Peyer's patch (tissue), 4 donors: ENCODE measurements around the gene STAG1. TPM values are rescaled to one million over a fixed set of nuclear protein-coding genes. Genes with fewer than 3 reads are reported as not detected.
"Not testable (repeated sequence)": the region's sequence is repeated elsewhere in the genome, so short reads cannot be mapped to it uniquely, and the experiment has no call there.

Source experiments
- DNase-seq, 3 donors: peaks; one replicate each; pipeline ENCODE4 v3.0.0-alpha.2; 2017 to 2019
- H3K27ac ChIP-seq, 4 donors: fragments of 200-600 bp; sonication (generic); one replicate each; pipeline ENCODE4 v1.5.1; 2016 to 2019
- H3K27me3 ChIP-seq, 2 donors: fragments of 200-600 bp; sonication (generic); one replicate each; pipeline ENCODE4 v1.5.1; 2019
- H3K36me3 ChIP-seq, 3 donors: fragments of 200-600 bp; sonication (generic); one replicate each; pipeline ENCODE4 v1.5.1; 2016 to 2019
- H3K4me1 ChIP-seq, 4 donors: fragments of 200-600 bp; sonication (generic); one replicate each; pipeline ENCODE4 v1.5.1; 2016 to 2019
- H3K4me3 ChIP-seq, 4 donors: fragments of 200-600 bp; sonication (generic); 1 replicate in 3 of 4; 2 replicates in 1 of 4; pipeline ENCODE4 v1.5.1; 2016 to 2019; ENCODE audit warnings: mild to moderate bottlenecking in 1 of 4
- H3K9me3 ChIP-seq, 4 donors: fragments of 200-600 bp; sonication (generic); one replicate each; pipeline ENCODE4 v1.5.1; 2016 to 2019; ENCODE audit warnings: mild to moderate bottlenecking in 1 of 4
- CTCF ChIP-seq, 6 experiments: fragments of 450-650 bp in 4 of 6; fragments of 200-600 bp in 2 of 6; sonication (generic) in 1 of 6; IDR thresholded peaks; one replicate each; pipeline ENCODE4 v1.5.1; 2017 to 2019; ENCODE audit warnings: antibody characterized with exemption in 6 of 6, mild to moderate bottlenecking in 3 of 6, moderate library complexity in 1 of 6
- POLR2A ChIP-seq, 2 donors: fragments of 450-650 bp; IDR thresholded peaks; one replicate each; pipeline ENCODE4 v1.5.1; 2017; ENCODE audit warnings: antibody characterized with exemption in 2 of 2, mild to moderate bottlenecking in 2 of 2, moderate library complexity in 2 of 2
- total RNA-seq, 4 donors: library from RNA; depleted of rRNA; stranded (reverse); fragments of >200 nt; gene quantifications; one replicate each; pipeline ENCODE4 v1.1.0, GENCODE V29; 2016

The STAG1 gene
- total RNA-seq, 4 donors from 2014 or later: 22.6 to 91.6 (median 35.2) TPM

- DNase-seq: no peak
- H3K36me3 ChIP-seq: peaks cover 0 to 4% (median 4%) of the 10 kb centered on the region in 3 donors
- no peaks in the 10 kb centered on the region for H3K9me3 ChIP-seq
- H3K4me3 ChIP-seq: no peak overlapping the region
- no peak for TF ChIP-seq CTCF (IDR thresholded peaks at IDR 0.05)
- no peak for TF ChIP-seq POLR2A (IDR thresholded peaks at IDR 0.05)
- H3K27me3 ChIP-seq: no peaks in the 10 kb centered on the region
- no peak overlapping the region for H3K27ac ChIP-seq
- no peaks in the 10 kb centered on the region for H3K4me1 ChIP-seq
Measured at GRCh38 chr3:136380530-136380929, 371.6 kb downstream of the STAG1 start.

- Histone ChIP-seq H3K4me3 (no peak overlapping the region), H3K36me3 (peaks cover 0 to 4% (median 4%) of the 10 kb centered on the region in 3 donors), H3K9me3 (no peaks in the 10 kb centered on the region), H3K27me3 (no peaks in the 10 kb centered on the region), H3K27ac (no peak overlapping the region), H3K4me1 (no peaks in the 10 kb centered on the region)
- TF ChIP-seq CTCF (IDR thresholded peaks at IDR 0.05): no peak
- TF ChIP-seq POLR2A (IDR thresholded peaks at IDR 0.05): no peak
- DNase-seq: no peak
Measured at GRCh38 chr3:136378011-136378410, 374.2 kb downstream of the STAG1 start.

GRCh38 chr3:136377508-136377907 lies 374.7 kb downstream of the STAG1 start:
- no peak overlapping the region for H3K4me3 ChIP-seq
- TF ChIP-seq CTCF (IDR thresholded peaks at IDR 0.05) (no peak), POLR2A (IDR thresholded peaks at IDR 0.05) (no peak)
- no peaks in the 10 kb centered on the region for H3K9me3 ChIP-seq
- DNase-seq: no peak
- H3K27me3 ChIP-seq: no peaks in the 10 kb centered on the region
- no peaks in the 10 kb centered on the region for H3K4me1 ChIP-seq
- no peak overlapping the region for H3K27ac ChIP-seq
- H3K36me3 ChIP-seq: peaks cover 0 to 4% (median 4%) of the 10 kb centered on the region in 3 donors

GRCh38 chr3:136375800-136376199 lies 376.4 kb downstream of the STAG1 start:
- not testable (repeated sequence) for H3K9me3 ChIP-seq, H3K27ac ChIP-seq, H3K4me1 ChIP-seq, H3K4me3 ChIP-seq, DNase-seq, H3K27me3 ChIP-seq, H3K36me3 ChIP-seq

- no peak for TF ChIP-seq CTCF (IDR thresholded peaks at IDR 0.05)
- no peak for TF ChIP-seq POLR2A (IDR thresholded peaks at IDR 0.05)
Measured at GRCh38 chr3:136366289-136366688, 385.9 kb downstream of the STAG1 start.

GRCh38 chr3:136353461-136353860 lies 398.7 kb downstream of the STAG1 start:
- Histone ChIP-seq H3K27me3 (no peaks in the 10 kb centered on the region), H3K9me3 (no peaks in the 10 kb centered on the region), H3K27ac (no peak overlapping the region), H3K36me3 (peaks cover 0 to 13% (median 0%) of the 10 kb centered on the region in 3 donors), H3K4me1 (no peaks in the 10 kb centered on the region), H3K4me3 (no peak overlapping the region)
- TF ChIP-seq POLR2A (IDR thresholded peaks at IDR 0.05): no peak
- TF ChIP-seq CTCF (IDR thresholded peaks at IDR 0.05): no peak
- DNase-seq: no peak

More at GRCh38 chr3:136366289-136366688, 385.9 kb downstream of the STAG1 start:
- H3K9me3 ChIP-seq: no peaks in the 10 kb centered on the region
- peaks cover 0 to 18% (median 0%) of the 10 kb centered on the region in 3 donors for H3K36me3 ChIP-seq
- no peak overlapping the region for H3K4me3 ChIP-seq
- H3K4me1 ChIP-seq: no peaks in the 10 kb centered on the region
- no peak for DNase-seq
- no peaks in the 10 kb centered on the region for H3K27me3 ChIP-seq
- no peak overlapping the region for H3K27ac ChIP-seq
